Lung microvascular endothelial cell (primary cell): ENCODE results near the gene LENEP. TPM values are rescaled to one million over a fixed set of nuclear protein-coding genes. Genes with fewer than 3 reads are reported as not detected.

ENCODE experiments used
- total RNA-seq: library from RNA; depleted of rRNA; stranded (reverse); fragments of >200 nt; gene quantifications from 2 replicates; pipeline ENCODE4 v1.2.1, GENCODE V29; 2014

LENEP gene
- total RNA-seq, 1 donor from 2014 or later = 0.40 TPM

Other genes starting within 250 kb of the LENEP start
- 0.87 and 0.99 TPM in 2 replicates for gene KCNN3, start 123.3 kb upstream of the LENEP start, total RNA-seq
- gene PMVK, start 56.9 kb upstream of the LENEP start, total RNA-seq = 7.6 and 13.9 TPM in 2 replicates
- 83.9 and 85.2 TPM in 2 replicates for gene PBXIP1, start 37.5 kb upstream of the LENEP start, total RNA-seq
- gene PYGO2, start 31.8 kb upstream of the LENEP start, total RNA-seq = 20.5 and 42.5 TPM in 2 replicates
- gene SHC1, start 22.8 kb upstream of the LENEP start, total RNA-seq = 175 and 321 TPM in 2 replicates
- gene CKS1B, start 18.9 kb upstream of the LENEP start, total RNA-seq = 30.4 and 54.5 TPM in 2 replicates
- gene FLAD1, start 10.2 kb upstream of the LENEP start, total RNA-seq = 18.3 and 24.2 TPM in 2 replicates
- gene ZBTB7B, start 9.2 kb downstream of the LENEP start, total RNA-seq = 7.4 and 10.3 TPM in 2 replicates
- gene DCST2, start 40.2 kb downstream of the LENEP start, total RNA-seq = 0.20 TPM in 1 of 2 replicates, not detected in the other
- gene DCST1, start 40.2 kb downstream of the LENEP start, total RNA-seq = not detected in 2 replicates
- gene ADAM15, start 57.7 kb downstream of the LENEP start, total RNA-seq = 82.5 and 197 TPM in 2 replicates
- 13.5 and 15.1 TPM in 2 replicates for gene EFNA4, start 70.2 kb downstream of the LENEP start, total RNA-seq
- 0.79 and 1.3 TPM in 2 replicates for gene EFNA3, start 85.3 kb downstream of the LENEP start, total RNA-seq
- gene EFNA1, start 134.3 kb downstream of the LENEP start, total RNA-seq = 127 and 129 TPM in 2 replicates
- gene SLC50A1, start 142.3 kb downstream of the LENEP start, total RNA-seq = 36.9 and 41.8 TPM in 2 replicates
- gene DPM3, start 146.9 kb downstream of the LENEP start, total RNA-seq = 25.5 and 34.9 TPM in 2 replicates
- 169 and 232 TPM in 2 replicates for gene KRTCAP2, start 179.7 kb downstream of the LENEP start, total RNA-seq
- 1.2 and 2.4 TPM in 2 replicates for gene TRIM46, start 180.3 kb downstream of the LENEP start, total RNA-seq
- gene THBS3, start 214.3 kb downstream of the LENEP start, total RNA-seq = 7.9 and 9.2 TPM in 2 replicates
- gene MTX1, start 215.1 kb downstream of the LENEP start, total RNA-seq = 28.8 and 31.6 TPM in 2 replicates